WTC11 (cell line): ENCODE results near the gene SLC35G4. TPM values are rescaled to one million over a fixed set of nuclear protein-coding genes. Genes with fewer than 3 reads are reported as not detected.

Experiments used
- ATAC-seq: fragments of 200-7000 bp; cut with Tn5 transposase; 2 replicates; pipeline ENCODE4 v1.10.0; 2021; ENCODE audit warnings: mild to moderate bottlenecking, moderate library complexity
- CTCF ChIA-PET: fragments of 300-600 bp; sonication (Branson Sonifier 250); formaldehyde crosslinking; loops from one replicate; lab custom pipeline; 2021; ENCODE audit warnings: antibody characterized with exemption; lab: Charles Lee
- POLR2A ChIA-PET: fragments of 350-600 bp; sonication (Branson Sonifier 250); formaldehyde crosslinking; loops from one replicate; lab custom pipeline; 2021; ENCODE audit warnings: antibody characterized with exemption; lab: Charles Lee
- DNase-seq: peaks from one replicate; pipeline ENCODE4 v3.0.0; 2021; ENCODE audit warnings: low spot score
- H3K27ac Mint-ChIP-seq: 2 replicates; pipeline ENCODE4 v1.8.0; 2021; ENCODE audit warnings: mixed read lengths
- H3K27me3 Mint-ChIP-seq: 2 replicates; pipeline ENCODE4 v1.8.0; 2021; ENCODE audit warnings: low read depth, mild to moderate bottlenecking, moderate library complexity, mixed read lengths
- H3K36me3 Mint-ChIP-seq: 2 replicates; pipeline ENCODE4 v1.8.0; 2021; ENCODE audit warnings: mixed read lengths
- H3K4me1 Mint-ChIP-seq: 2 replicates; pipeline ENCODE4 v1.8.0; 2022; ENCODE audit warnings: mixed read lengths
- H3K4me3 Mint-ChIP-seq: 2 replicates; pipeline ENCODE4 v1.8.0; 2021; ENCODE audit warnings: mild to moderate bottlenecking, moderate library complexity, mixed read lengths
- H3K9me3 Mint-ChIP-seq: 2 replicates; pipeline ENCODE4 v1.8.0; 2021; ENCODE audit warnings: mixed read lengths
- AR ChIP-seq: fragments of 250-450 bp; sonication (Bioruptor Pico); IDR thresholded peaks from 2 replicates; pipeline ENCODE4 v1.9.0; 2021; ENCODE audit warnings: mild to moderate bottlenecking
- ATF1 ChIP-seq: sonication (generic); formaldehyde crosslinking; IDR thresholded peaks from 2 replicates; pipeline ENCODE4 v1.8.1; 2023; ENCODE audit warnings: mild to moderate bottlenecking, moderate library complexity, missing genetic modification reagents
- CDX4 ChIP-seq: fragments of 250-450 bp; sonication (Bioruptor Pico); IDR thresholded peaks from 2 replicates; pipeline ENCODE4 v1.9.0; 2021; ENCODE audit warnings: moderate library complexity, mild to moderate bottlenecking, inconsistent platforms, borderline replicate concordance
- CREM ChIP-seq: sonication (generic); formaldehyde crosslinking; IDR thresholded peaks from 2 replicates; pipeline ENCODE4 v1.8.1; 2022; ENCODE audit warnings: mild to moderate bottlenecking, missing genetic modification reagents, moderate library complexity
- CTCF ChIP-seq: fragments of 200-600 bp; IDR thresholded peaks from 2 replicates; pipeline ENCODE4 v1.8.0; 2022; ENCODE audit warnings: antibody characterized with exemption
- E2F1 ChIP-seq: sonication (generic); formaldehyde crosslinking; IDR thresholded peaks from 2 replicates; pipeline ENCODE4 v1.8.0; 2022; ENCODE audit warnings: mild to moderate bottlenecking, missing genetic modification reagents
- EMX1 ChIP-seq: fragments of 250-450 bp; sonication (Bioruptor Pico); IDR thresholded peaks from 2 replicates; pipeline ENCODE4 v1.8.0; 2021; ENCODE audit warnings: mild to moderate bottlenecking
- ERG ChIP-seq: fragments of 250-450 bp; sonication (Bioruptor Pico); IDR thresholded peaks from 2 replicates; pipeline ENCODE4 v1.8.0; 2021; ENCODE audit warnings: mild to moderate bottlenecking
- HMGXB4 ChIP-seq: sonication (generic); formaldehyde crosslinking; IDR thresholded peaks from 2 replicates; pipeline ENCODE4 v1.8.1; 2023; ENCODE audit warnings: mild to moderate bottlenecking, moderate library complexity, missing genetic modification reagents
- JAZF1 ChIP-seq: fragments of 250-450 bp; sonication (Bioruptor Pico); IDR thresholded peaks from 2 replicates; pipeline ENCODE4 v1.9.0; 2021; ENCODE audit warnings: moderate library complexity, mild to moderate bottlenecking, inconsistent platforms
- MAX ChIP-seq: sonication (generic); formaldehyde crosslinking; IDR thresholded peaks from 2 replicates; pipeline ENCODE4 v1.8.0; 2022; ENCODE audit warnings: mild to moderate bottlenecking, missing genetic modification reagents
- OVOL2 ChIP-seq: fragments of 250-450 bp; sonication (Bioruptor Pico); IDR thresholded peaks from 2 replicates; pipeline ENCODE4 v1.9.0; 2021; ENCODE audit warnings: mild to moderate bottlenecking, borderline replicate concordance
- PRRX2 ChIP-seq: fragments of 250-450 bp; sonication (Bioruptor Pico); IDR thresholded peaks from 2 replicates; pipeline ENCODE4 v1.8.0; 2021; ENCODE audit warnings: mild to moderate bottlenecking
- STAT6 ChIP-seq: sonication (generic); formaldehyde crosslinking; conservative IDR thresholded peaks from 2 replicates; pipeline ENCODE4 v1.8.1; 2023; ENCODE audit warnings: mild to moderate bottlenecking, low read depth, missing genetic modification reagents, moderate library complexity
- ZBTB43 ChIP-seq: sonication (generic); formaldehyde crosslinking; IDR thresholded peaks from 2 replicates; pipeline ENCODE4 v1.8.1; 2023; ENCODE audit warnings: mild to moderate bottlenecking, missing genetic modification reagents
- ZNF121 ChIP-seq: sonication (generic); formaldehyde crosslinking; IDR thresholded peaks from 2 replicates; pipeline ENCODE4 v1.8.0; 2023; ENCODE audit warnings: missing genetic modification reagents
- ZNF138 ChIP-seq: sonication (generic); formaldehyde crosslinking; conservative IDR thresholded peaks from 2 replicates; pipeline ENCODE4 v1.8.1; 2022; ENCODE audit warnings: mild to moderate bottlenecking, moderate library complexity, missing genetic modification reagents
- ZNF263 ChIP-seq: sonication (generic); formaldehyde crosslinking; IDR thresholded peaks from 2 replicates; pipeline ENCODE4 v1.8.1; 2022; ENCODE audit warnings: low read depth, mild to moderate bottlenecking, moderate library complexity, missing genetic modification reagents
- ZNF423 ChIP-seq: fragments of 250-450 bp; sonication (Bioruptor Pico); IDR thresholded peaks from 2 replicates; pipeline ENCODE4 v2.1.2; 2022; ENCODE audit warnings: mild to moderate bottlenecking, moderate library complexity
- total RNA-seq: library from RNA; stranded (reverse); gene quantifications from 3 replicates; pipeline ENCODE4 v1.2.3, GENCODE V29; 2021

SLC35G4 gene
- total RNA-seq, 1 experiment from 2014 or later, result not detected

- DNase-seq (no peak), ATAC-seq (no peak)
- Mint-ChIP-seq H3K27ac (no peak overlapping the region), H3K36me3 (peaks cover 18% of the 10 kb centered on the region), H3K4me3 (no peak overlapping the region), H3K9me3 (peaks cover 22% of the 10 kb centered on the region), H3K4me1 (no peaks in the 10 kb centered on the region), H3K27me3 (peaks cover 10% of the 10 kb centered on the region)
- POLR2A ChIA-PET, result no interaction called here
- no peak for TF ChIP-seq ZNF263 (CRISPR knock-in tag)
- no peak for TF ChIP-seq EMX1 (CRISPR knock-in tag)
- CTCF ChIA-PET, result no interaction called here
Observed at GRCh38 chr18:11649839-11650238, 40.4 kb downstream of the SLC35G4 start.

- peaks cover 6% of the 10 kb centered on the region for H3K4me1 Mint-ChIP-seq
- TF ChIP-seq ATF1 (no peak), E2F1 (CRISPR knock-in tag) (no peak), HMGXB4 (no peak)
- H3K36me3 Mint-ChIP-seq, result peaks cover 18% of the 10 kb centered on the region
- DNase-seq (no peak), ATAC-seq (no peak)
- H3K27me3 Mint-ChIP-seq, result peaks cover 15% of the 10 kb centered on the region
- CTCF ChIA-PET, result no interaction called here
- no peak overlapping the region for H3K4me3 Mint-ChIP-seq
- peaks cover 22% of the 10 kb centered on the region for H3K9me3 Mint-ChIP-seq
- POLR2A ChIA-PET, result no interaction called here
- H3K27ac Mint-ChIP-seq, result no peak overlapping the region
Observed at GRCh38 chr18:11651899-11652298, 42.5 kb downstream of the SLC35G4 start.

GRCh38 chr18:11653521-11653920 lies 44.1 kb downstream of the SLC35G4 start:
- Mint-ChIP-seq H3K27me3 (peaks cover 19% of the 10 kb centered on the region), H3K4me3 (no peak overlapping the region), H3K9me3 (peaks cover 17% of the 10 kb centered on the region), H3K4me1 (peaks cover 6% of the 10 kb centered on the region), H3K36me3 (peaks cover 12% of the 10 kb centered on the region), H3K27ac (no peak overlapping the region)
- ChIA-PET POLR2A (no interaction called here), CTCF (interaction anchor here (0.6 to 5.5 kb wide), 7 partner anchors 13 to 385 kb away, joined by 3 to 99 read pairs (median 4); partner anchors contain the start of gene GNAL)
- DNase-seq (no peak), ATAC-seq (no peak)
- TF ChIP-seq JAZF1 (no peak), STAT6 (no peak), PRRX2 (CRISPR knock-in tag) (no peak), ZNF138 (CRISPR knock-in tag) (no peak), ZBTB43 (no peak), OVOL2 (CRISPR knock-in tag) (no peak), ZNF423 (CRISPR knock-in tag) (no peak), ERG (CRISPR knock-in tag) (no peak), ZNF121 (no peak), CDX4 (CRISPR knock-in tag) (no peak), CREM (no peak), MAX (CRISPR knock-in tag) (no peak), AR (CRISPR knock-in tag) (no peak), CTCF (no peak)
